HL-60 (cell line): ENCODE measurements around the gene SLC12A7.

ENCODE experiments used
- CTCF ChIP-seq: IDR thresholded peaks from one replicate; pipeline ENCODE4 v1.5.1; 2011; ENCODE audit warnings: low read length, control low read depth, inconsistent platforms; ENCODE audit not compliant: insufficient read depth
- GABPA ChIP-seq: IDR thresholded peaks from 2 replicates; pipeline ENCODE4 v1.6.1; 2012; ENCODE audit warnings: low read depth
- POLR2AphosphoS5 ChIP-seq: IDR thresholded peaks from 2 replicates; pipeline ENCODE4 v1.6.1; 2012; ENCODE audit warnings: low read depth
- REST ChIP-seq: IDR thresholded peaks from 2 replicates; pipeline ENCODE4 v1.6.1; 2012; ENCODE audit warnings: low read depth; ENCODE audit not compliant: insufficient replicate concordance
- SPI1 ChIP-seq: IDR thresholded peaks from 2 replicates; pipeline ENCODE4 v1.6.1; 2012; ENCODE audit warnings: low read depth, mild to moderate bottlenecking, borderline replicate concordance

- no peak for TF ChIP-seq REST
- TF ChIP-seq CTCF, result no peak
- no peak for TF ChIP-seq POLR2AphosphoS5
- no peak for TF ChIP-seq GABPA
- no peak for TF ChIP-seq SPI1
Measured at GRCh38 chr5:1096838-1097237, 15.0 kb downstream of the SLC12A7 start.
